ENCODE measurements around the gene CHRM2.

Gene CHRM2

DNA sequence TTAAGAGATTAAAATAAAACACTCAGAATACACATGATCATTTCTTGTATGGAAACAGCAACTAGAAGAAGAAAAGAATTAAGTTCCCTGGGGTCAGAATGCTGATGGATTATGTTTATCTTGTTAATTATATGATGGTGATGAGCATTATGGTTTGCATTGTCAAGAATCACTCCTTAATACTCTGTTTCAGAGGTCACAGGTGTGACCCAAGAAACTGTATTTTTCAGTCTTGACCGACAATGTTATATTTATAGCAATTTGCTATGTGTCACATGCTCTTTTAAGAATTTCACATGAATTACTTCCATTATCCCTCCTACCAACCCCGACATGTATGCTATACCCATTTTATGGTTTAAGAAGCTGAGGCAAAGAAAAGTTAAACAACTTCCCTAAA is 2.7 kb upstream of the CHRM2 start:
- TF ChIP-seq, protein P1, sequence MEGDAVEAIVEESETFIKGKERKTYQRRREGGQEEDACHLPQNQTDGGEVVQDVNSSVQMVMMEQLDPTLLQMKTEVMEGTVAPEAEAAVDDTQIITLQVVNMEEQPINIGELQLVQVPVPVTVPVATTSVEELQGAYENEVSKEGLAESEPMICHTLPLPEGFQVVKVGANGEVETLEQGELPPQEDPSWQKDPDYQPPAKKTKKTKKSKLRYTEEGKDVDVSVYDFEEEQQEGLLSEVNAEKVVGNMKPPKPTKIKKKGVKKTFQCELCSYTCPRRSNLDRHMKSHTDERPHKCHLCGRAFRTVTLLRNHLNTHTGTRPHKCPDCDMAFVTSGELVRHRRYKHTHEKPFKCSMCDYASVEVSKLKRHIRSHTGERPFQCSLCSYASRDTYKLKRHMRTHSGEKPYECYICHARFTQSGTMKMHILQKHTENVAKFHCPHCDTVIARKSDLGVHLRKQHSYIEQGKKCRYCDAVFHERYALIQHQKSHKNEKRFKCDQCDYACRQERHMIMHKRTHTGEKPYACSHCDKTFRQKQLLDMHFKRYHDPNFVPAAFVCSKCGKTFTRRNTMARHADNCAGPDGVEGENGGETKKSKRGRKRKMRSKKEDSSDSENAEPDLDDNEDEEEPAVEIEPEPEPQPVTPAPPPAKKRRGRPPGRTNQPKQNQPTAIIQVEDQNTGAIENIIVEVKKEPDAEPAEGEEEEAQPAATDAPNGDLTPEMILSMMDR (IDR thresholded peaks at IDR 0.05; ENCODE audit: low read depth, low read length): no peak
- DNase-seq (ENCODE audit: extremely low read depth, low read depth): no peak

DNA sequence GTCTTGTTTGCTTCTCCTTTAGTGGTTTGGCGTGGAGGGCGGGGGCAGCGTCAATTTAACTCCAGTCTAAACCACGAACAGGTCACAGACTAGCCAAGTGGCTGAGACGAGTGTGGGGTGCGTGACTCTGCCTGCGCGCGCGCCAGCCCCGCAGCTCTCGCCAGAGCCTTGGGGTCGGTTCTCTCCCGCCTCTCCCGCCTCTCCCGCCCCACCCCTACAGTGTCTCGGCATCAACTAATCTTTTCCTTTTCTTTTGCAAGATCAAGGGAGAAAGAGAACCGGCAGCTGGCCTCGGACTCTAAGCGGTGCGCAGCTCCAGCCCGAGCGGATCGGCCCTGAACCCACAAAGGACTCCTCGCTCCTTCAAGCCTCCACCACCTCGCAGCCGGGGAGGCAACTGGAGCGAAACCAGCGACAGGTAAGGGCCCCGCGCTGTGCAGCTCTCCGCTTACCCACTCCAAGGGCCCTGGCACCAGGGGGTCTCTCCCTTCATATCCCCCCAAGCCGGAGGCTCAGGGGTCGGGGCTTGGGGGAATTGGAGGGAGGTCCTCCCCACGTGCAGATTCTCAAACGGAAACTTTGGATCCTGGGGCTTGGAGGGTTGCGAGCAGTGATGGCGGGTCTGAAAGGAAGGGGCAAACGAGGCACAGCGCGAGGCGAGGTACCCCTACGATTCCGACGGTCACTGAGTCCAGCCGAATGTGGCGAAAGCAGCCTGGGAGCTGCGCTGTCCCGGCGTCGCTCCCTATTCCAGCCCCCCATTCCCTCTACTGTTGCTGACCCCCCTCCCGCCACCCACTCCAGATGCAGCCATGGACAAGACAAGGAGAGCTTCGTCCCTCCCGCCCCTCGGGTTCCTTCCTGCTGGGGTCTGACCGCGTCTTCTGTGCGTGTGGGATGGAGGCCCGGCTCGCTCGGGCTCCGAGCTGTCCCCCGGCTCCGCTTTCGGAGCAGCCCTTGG is 829 bp downstream of the CHRM2 start:
- DNase-seq (ENCODE audit: extremely low read depth, low read depth): peak; percentile 8
- TF ChIP-seq, protein P1 (IDR thresholded peaks at IDR 0.05; ENCODE audit: low read depth, low read length): no peak

DNA sequence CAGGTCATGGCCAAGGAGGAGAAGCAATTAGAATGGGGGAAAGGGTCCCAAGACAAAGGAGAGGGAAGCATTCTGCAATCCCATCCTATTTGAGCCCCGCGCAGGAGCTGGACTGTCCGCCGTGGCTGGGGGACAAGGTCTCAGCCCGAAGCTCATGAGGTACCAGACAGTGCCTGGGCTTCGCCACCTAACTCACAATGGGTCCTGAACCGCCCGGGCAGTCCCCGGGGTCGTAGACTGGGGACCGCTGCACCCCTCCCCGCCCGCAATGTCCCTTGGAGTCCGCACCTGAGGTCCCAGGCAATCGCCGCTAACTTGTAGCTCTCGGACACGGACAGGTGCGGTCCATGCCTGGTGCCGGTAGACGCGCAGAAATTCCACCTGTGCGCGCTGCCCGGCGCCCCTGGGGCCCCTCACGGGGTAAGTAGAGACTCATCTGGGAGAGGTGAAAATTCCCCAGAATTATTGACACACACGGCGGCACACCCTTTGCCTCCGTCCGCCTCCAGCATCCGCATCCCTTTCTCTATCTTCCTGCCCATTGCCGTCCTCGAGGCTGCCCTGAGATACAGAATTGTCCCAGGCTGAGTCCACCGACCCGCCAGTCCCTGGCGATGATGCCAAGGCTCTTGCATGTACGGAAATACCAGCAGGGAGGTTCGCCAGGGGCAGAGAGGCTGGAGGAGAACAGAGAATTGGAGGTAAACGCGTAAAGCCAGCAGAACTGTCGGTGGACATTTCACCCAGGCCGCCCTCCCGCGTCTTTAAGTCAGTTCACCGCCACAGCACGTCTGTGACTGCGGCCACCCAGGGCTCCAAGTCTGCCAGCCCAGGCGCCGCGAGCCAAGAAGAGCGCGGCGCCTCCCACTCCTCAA is 1.8 kb downstream of the CHRM2 start:
- no peak for DNase-seq (ENCODE audit: extremely low read depth, low read depth)
- TF ChIP-seq, protein P1 (IDR thresholded peaks at IDR 0.05; ENCODE audit: low read depth, low read length): no peak

DNA sequence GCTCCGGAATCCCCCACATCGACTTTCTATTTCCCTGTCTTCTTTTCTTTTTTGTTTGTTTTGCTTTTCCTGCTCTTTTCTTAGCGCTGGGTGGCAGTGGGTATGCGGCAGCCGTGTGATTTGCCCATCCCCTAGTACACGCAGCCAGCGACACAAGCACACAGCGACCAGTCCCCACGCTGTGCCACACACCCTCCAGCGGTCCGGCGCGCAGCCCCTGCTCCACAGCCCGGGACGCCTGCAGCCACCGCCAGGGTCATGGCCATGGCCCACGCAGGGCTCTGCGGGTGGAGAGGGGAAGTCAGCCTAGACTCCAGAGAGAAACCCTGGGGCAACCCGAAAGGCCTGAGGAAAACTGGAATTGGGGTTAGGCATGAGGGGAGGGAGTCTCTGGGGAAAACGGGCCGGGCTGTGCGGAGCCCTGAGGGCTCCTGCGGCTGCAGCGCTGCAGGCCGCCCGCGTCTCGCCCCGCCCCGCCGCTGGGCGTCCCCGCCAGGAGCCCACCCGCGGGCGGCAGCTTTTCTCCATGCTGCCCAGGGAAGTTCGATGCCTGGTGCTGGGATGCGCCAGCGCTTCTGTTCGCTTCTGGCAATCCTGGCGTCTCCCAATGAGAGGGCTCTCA is 2.5 kb downstream of the CHRM2 start:
- no peak for DNase-seq (ENCODE audit: extremely low read depth, low read depth)
- TF ChIP-seq, protein P1 (IDR thresholded peaks at IDR 0.05; ENCODE audit: low read depth, low read length): no peak

DNA sequence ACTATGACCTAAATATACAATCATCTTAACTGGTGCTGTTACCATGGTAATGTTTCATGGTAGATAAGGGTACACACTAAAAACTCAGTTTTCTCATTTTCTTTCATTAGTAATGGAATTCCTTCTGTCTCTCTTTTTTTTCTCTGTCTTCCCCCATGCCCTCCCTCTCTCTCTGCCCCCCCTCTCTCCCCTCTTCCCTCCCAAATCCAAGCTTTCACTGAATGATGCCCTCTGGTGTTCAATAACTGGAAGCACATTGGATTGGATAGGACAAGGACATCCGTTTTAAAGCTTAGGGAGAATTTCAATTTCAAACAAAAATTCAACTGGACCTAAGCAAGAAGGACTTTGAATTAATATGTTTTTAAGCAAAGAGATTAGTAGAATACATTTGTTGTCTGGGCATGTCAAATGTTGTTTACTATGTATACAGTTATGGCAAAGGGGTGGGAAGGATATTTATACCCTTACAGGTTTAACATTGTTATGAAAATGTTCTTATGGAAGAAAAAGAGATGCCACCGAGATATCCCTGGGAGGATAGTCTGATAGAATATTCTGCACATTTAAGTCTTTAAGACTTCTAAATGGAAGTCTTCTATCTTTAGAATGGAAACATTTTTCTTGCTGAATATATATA is 6.1 kb downstream of the CHRM2 start:
- DNase-seq (ENCODE audit: extremely low read depth, low read depth): no peak

DNA sequence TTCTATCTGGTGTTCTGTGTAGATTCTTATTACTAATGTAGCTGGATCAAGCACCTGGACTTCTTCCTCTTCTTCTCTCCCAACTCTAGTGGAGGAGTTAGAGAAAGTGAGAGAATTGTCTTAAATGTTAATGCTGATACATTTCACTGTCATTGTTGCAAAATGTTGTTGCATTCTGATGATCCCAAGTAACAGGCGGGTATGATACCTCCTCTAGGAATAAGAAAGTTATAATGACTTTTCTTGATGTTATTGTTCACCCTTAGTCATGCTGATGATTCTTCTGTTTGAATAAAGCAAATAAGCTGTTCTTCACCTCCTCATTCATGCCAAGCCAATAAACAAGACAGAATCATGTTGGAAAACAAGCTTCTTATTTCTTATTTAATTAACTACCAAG is 9.1 kb downstream of the CHRM2 start:
- TF ChIP-seq, protein P1 (IDR thresholded peaks at IDR 0.05; ENCODE audit: low read depth, low read length): no peak
- no peak for DNase-seq (ENCODE audit: extremely low read depth, low read depth)

More for the DNA sequence above, 6.1 kb downstream of the CHRM2 start:
- TF ChIP-seq, protein P1 (IDR thresholded peaks at IDR 0.05; ENCODE audit: low read depth, low read length): peak; percentile 35
